Neural crest cell (in vitro differentiated cells): Measurements from ENCODE around the gene OTUB1. TPM values are rescaled to one million over a fixed set of nuclear protein-coding genes. Genes with fewer than 3 reads are reported as not detected.

ENCODE experiments used
- DNase-seq: peaks from one replicate; pipeline ENCODE4 v3.0.0; 2021; ENCODE audit warnings: low read depth, mixed read lengths, low spot score
- H3K27ac Mint-ChIP-seq: one replicate; pipeline ENCODE4 v1.8.0; 2021; ENCODE audit warnings: mild to moderate bottlenecking, mixed read lengths; ENCODE audit not compliant: unreplicated experiment
- H3K27me3 Mint-ChIP-seq: 2 replicates; pipeline ENCODE4 v1.8.0; 2021; ENCODE audit warnings: low read depth, mild to moderate bottlenecking, mixed read lengths
- H3K36me3 Mint-ChIP-seq: 2 replicates; pipeline ENCODE4 v1.8.0; 2021; ENCODE audit warnings: low read depth, mild to moderate bottlenecking, mixed read lengths
- H3K4me1 Mint-ChIP-seq: 2 replicates; pipeline ENCODE4 v1.8.0; 2021; ENCODE audit warnings: mixed read lengths
- H3K4me3 Mint-ChIP-seq: one replicate; pipeline ENCODE4 v1.8.0; 2021; ENCODE audit warnings: mild to moderate bottlenecking, mixed read lengths
- H3K9me3 Mint-ChIP-seq: 2 replicates; pipeline ENCODE4 v1.8.0; 2021; ENCODE audit warnings: mixed read lengths
- CTCF ChIP-seq: fragments of 200-600 bp; sonication (generic); conservative IDR thresholded peaks from 2 replicates; pipeline ENCODE4 v1.5.0; 2021; ENCODE audit warnings: antibody characterized with exemption, mild to moderate bottlenecking
- total RNA-seq: library from RNA; stranded (reverse); gene quantifications from 2 replicates; pipeline ENCODE4 v1.2.1, GENCODE V29; 2021

Gene OTUB1
- total RNA-seq, 1 donor from 2014 or later, result 124 TPM

GRCh38 chr11:63985812-63986155, 454 bp upstream of the OTUB1 start:
- Mint-ChIP-seq H3K36me3 (peaks cover 9% of the 10 kb centered on the region), H3K4me1 (peaks cover 25% of the 10 kb centered on the region)

GRCh38 chr11:63986932-63987513, 785 bp downstream of the OTUB1 start:
- no peak for TF ChIP-seq CTCF
- H3K9me3 Mint-ChIP-seq, result no peaks in the 10 kb centered on the region

More at GRCh38 chr11:63985812-63986155, 454 bp upstream of the OTUB1 start:
- H3K9me3 Mint-ChIP-seq, result no peaks in the 10 kb centered on the region
- H3K4me3 Mint-ChIP-seq, result peak overlapping the region; percentile 99
- H3K27me3 Mint-ChIP-seq, result peaks cover 4% of the 10 kb centered on the region
- TF ChIP-seq CTCF, result no peak
- no peak for DNase-seq
- peak overlapping the region; percentile 99 for H3K27ac Mint-ChIP-seq

GRCh38 chr11:63991558-63991957, 5.3 kb downstream of the OTUB1 start:
- peaks cover 18% of the 10 kb centered on the region for H3K4me1 Mint-ChIP-seq
- no peak for DNase-seq
- peaks cover 15% of the 10 kb centered on the region for H3K36me3 Mint-ChIP-seq
- H3K27me3 Mint-ChIP-seq, result peaks cover 3% of the 10 kb centered on the region
- H3K9me3 Mint-ChIP-seq, result no peaks in the 10 kb centered on the region
- H3K4me3 Mint-ChIP-seq, result peak overlapping the region; percentile 64
- no peak overlapping the region for H3K27ac Mint-ChIP-seq
- TF ChIP-seq CTCF, result no peak

More at GRCh38 chr11:63986932-63987513, 785 bp downstream of the OTUB1 start:
- Mint-ChIP-seq H3K4me1 (peaks cover 25% of the 10 kb centered on the region), H3K4me3 (peak overlapping the region; percentile 90), H3K27me3 (peaks cover 4% of the 10 kb centered on the region), H3K36me3 (peaks cover 15% of the 10 kb centered on the region), H3K27ac (no peak overlapping the region)
- no peak for DNase-seq

GRCh38 chr11:63993100-63993499, 6.9 kb downstream of the OTUB1 start:
- TF ChIP-seq CTCF, result no peak
- H3K4me3 Mint-ChIP-seq, result peak overlapping the region; percentile 69
- DNase-seq, result no peak
- no peaks in the 10 kb centered on the region for H3K9me3 Mint-ChIP-seq
- peaks cover 9% of the 10 kb centered on the region for H3K4me1 Mint-ChIP-seq
- peaks cover 3% of the 10 kb centered on the region for H3K27me3 Mint-ChIP-seq
- H3K27ac Mint-ChIP-seq, result no peak overlapping the region
- peaks cover 15% of the 10 kb centered on the region for H3K36me3 Mint-ChIP-seq

GRCh38 chr11:63993993-63994392, 7.8 kb downstream of the OTUB1 start:
- DNase-seq, result no peak
- TF ChIP-seq CTCF, result no peak
- Mint-ChIP-seq H3K27me3 (peaks cover 3% of the 10 kb centered on the region), H3K4me1 (peaks cover 10% of the 10 kb centered on the region), H3K9me3 (no peaks in the 10 kb centered on the region), H3K4me3 (peak overlapping the region; percentile 38), H3K27ac (no peak overlapping the region), H3K36me3 (peaks cover 18% of the 10 kb centered on the region)
